Fibroblast of lung (primary cell): ENCODE measurements around the gene POM121L2.

ENCODE experiments used
- EZH2 ChIP-seq: IDR thresholded peaks from 2 replicates; pipeline ENCODE4 v1.5.1; 2012; ENCODE audit warnings: low read length, control low read depth, mild to moderate bottlenecking; ENCODE audit errors: missing control alignments
- TF ChIP-seq, protein P1 (sequence below), 2 donors: IDR thresholded peaks in 1 of 2; conservative IDR thresholded peaks in 1 of 2; 1 replicate in 1 of 2; 2 replicates in 1 of 2; pipeline ENCODE4 v1.5.1; 2011 to 2012; ENCODE audit warnings: low read length in 2 of 2, control low read depth in 1 of 2, inconsistent platforms in 1 of 2, low read depth in 1 of 2, mild to moderate bottlenecking in 1 of 2

DNA sequence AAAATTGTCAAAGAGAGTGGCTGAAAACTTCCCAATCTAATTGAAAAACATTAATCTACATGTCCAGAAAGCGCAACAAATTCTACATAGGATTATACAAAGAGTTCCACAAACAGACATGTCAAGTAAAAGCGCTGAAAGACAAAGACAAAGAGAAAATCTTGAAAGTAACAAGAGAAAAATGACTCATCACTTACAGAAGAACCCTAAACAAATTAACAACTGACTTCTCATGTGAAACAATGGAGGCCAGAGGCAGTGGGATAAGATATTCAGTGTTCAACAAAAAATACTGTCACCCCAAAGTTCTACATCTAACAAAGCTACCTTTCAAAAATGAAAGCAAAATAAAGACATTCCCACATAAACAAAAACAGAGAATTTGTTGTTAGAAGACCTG is 2.0 kb upstream of the POM121L2 start:
- no peak for TF ChIP-seq EZH2
- TF ChIP-seq, protein P1, sequence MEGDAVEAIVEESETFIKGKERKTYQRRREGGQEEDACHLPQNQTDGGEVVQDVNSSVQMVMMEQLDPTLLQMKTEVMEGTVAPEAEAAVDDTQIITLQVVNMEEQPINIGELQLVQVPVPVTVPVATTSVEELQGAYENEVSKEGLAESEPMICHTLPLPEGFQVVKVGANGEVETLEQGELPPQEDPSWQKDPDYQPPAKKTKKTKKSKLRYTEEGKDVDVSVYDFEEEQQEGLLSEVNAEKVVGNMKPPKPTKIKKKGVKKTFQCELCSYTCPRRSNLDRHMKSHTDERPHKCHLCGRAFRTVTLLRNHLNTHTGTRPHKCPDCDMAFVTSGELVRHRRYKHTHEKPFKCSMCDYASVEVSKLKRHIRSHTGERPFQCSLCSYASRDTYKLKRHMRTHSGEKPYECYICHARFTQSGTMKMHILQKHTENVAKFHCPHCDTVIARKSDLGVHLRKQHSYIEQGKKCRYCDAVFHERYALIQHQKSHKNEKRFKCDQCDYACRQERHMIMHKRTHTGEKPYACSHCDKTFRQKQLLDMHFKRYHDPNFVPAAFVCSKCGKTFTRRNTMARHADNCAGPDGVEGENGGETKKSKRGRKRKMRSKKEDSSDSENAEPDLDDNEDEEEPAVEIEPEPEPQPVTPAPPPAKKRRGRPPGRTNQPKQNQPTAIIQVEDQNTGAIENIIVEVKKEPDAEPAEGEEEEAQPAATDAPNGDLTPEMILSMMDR (conservative IDR thresholded peaks at IDR 0.05 in 1 of 2, IDR thresholded peaks at IDR 0.05 in 1 of 2; ENCODE audit: low read depth in 1 of 2, low read length in 2 of 2): no peak
